Liver (tissue), 9 donors: ENCODE results near the gene GLI1. TPM values are rescaled to one million over a fixed set of nuclear protein-coding genes. Genes with fewer than 3 reads are reported as not detected.

Experiments used
- DNase-seq: peaks from one replicate; pipeline ENCODE4 v3.0.0-alpha.2; 2017; ENCODE audit warnings: low spot score
- H3K27ac ChIP-seq, 2 donors: one replicate each; pipeline ENCODE4 v1.7.0; 2013; ENCODE audit warnings: inconsistent platforms in 2 of 2, low read length in 2 of 2, control low read depth in 1 of 2, low read depth in 1 of 2, mild to moderate bottlenecking in 1 of 2
- H3K27me3 ChIP-seq, 4 donors: one replicate each; pipeline versions ENCODE4 v1.6.1 to v1.7.0; 2013; ENCODE audit warnings: low read length in 3 of 4, inconsistent platforms in 1 of 4, mild to moderate bottlenecking in 1 of 4, moderate library complexity in 1 of 4; ENCODE audit not compliant: control insufficient read depth in 4 of 4, insufficient read depth in 4 of 4
- H3K36me3 ChIP-seq, 4 donors: one replicate each; pipeline versions ENCODE4 v1.6.1 to v1.7.0; 2013; ENCODE audit warnings: low read length in 3 of 4, mild to moderate bottlenecking in 3 of 4, low read depth in 1 of 4, moderate library complexity in 1 of 4; ENCODE audit not compliant: control insufficient read depth in 4 of 4, insufficient read depth in 3 of 4
- H3K4me1 ChIP-seq, 4 donors: one replicate each; pipeline versions ENCODE4 v1.6.1 to v1.7.0; 2013; ENCODE audit warnings: low read length in 3 of 4, mild to moderate bottlenecking in 3 of 4, moderate library complexity in 1 of 4; ENCODE audit not compliant: control insufficient read depth in 4 of 4, insufficient read depth in 4 of 4
- H3K4me3 ChIP-seq, 3 donors: one replicate each; pipeline versions ENCODE4 v1.6.1 to v1.7.0; 2013; ENCODE audit warnings: low read length in 3 of 3, control low read depth in 1 of 3, low read depth in 1 of 3, mild to moderate bottlenecking in 1 of 3
- H3K9ac ChIP-seq, 2 donors: one replicate each; pipeline ENCODE4 v1.7.0; 2013; ENCODE audit warnings: low read length in 2 of 2, mild to moderate bottlenecking in 2 of 2, moderate library complexity in 2 of 2, control low read depth in 1 of 2, low read depth in 1 of 2
- H3K9me3 ChIP-seq, 4 donors: one replicate each; pipeline versions ENCODE4 v1.6.1 to v1.7.0; 2013; ENCODE audit warnings: low read length in 3 of 4; ENCODE audit not compliant: control insufficient read depth in 4 of 4
- ATF3 ChIP-seq: IDR thresholded peaks from 2 replicates; pipeline ENCODE4 v1.6.1; 2016; ENCODE audit warnings: antibody characterized with exemption
- FOXA1 ChIP-seq: IDR thresholded peaks from 2 replicates; pipeline ENCODE4 v1.6.1; 2016; ENCODE audit warnings: antibody characterized with exemption
- FOXA2 ChIP-seq: IDR thresholded peaks from 2 replicates; pipeline ENCODE4 v1.6.1; 2016; ENCODE audit warnings: antibody characterized with exemption
- GABPA ChIP-seq, 2 donors: IDR thresholded peaks in 1 of 2; conservative IDR thresholded peaks in 1 of 2; 2 replicates each; pipeline ENCODE4 v1.6.1; 2016; ENCODE audit warnings: antibody characterized with exemption in 2 of 2, mild to moderate bottlenecking in 1 of 2, moderate library complexity in 1 of 2
- HNF4A ChIP-seq, 2 donors: conservative IDR thresholded peaks; 2 replicates each; pipeline ENCODE4 v1.6.1; 2016; ENCODE audit warnings: antibody characterized with exemption in 2 of 2, mild to moderate bottlenecking in 2 of 2
- HNF4G ChIP-seq: IDR thresholded peaks from 2 replicates; pipeline ENCODE4 v1.6.1; 2016; ENCODE audit warnings: antibody characterized with exemption
- JUND ChIP-seq, 2 donors: IDR thresholded peaks; 2 replicates each; pipeline ENCODE4 v1.6.1; 2016; ENCODE audit warnings: antibody characterized with exemption in 2 of 2
- MAX ChIP-seq: IDR thresholded peaks from 2 replicates; pipeline ENCODE4 v1.6.1; 2016; ENCODE audit warnings: antibody characterized with exemption
- NR2F2 ChIP-seq: IDR thresholded peaks from 2 replicates; pipeline ENCODE4 v1.6.1; 2016; ENCODE audit warnings: antibody characterized with exemption
- RAD21 ChIP-seq, 2 donors: IDR thresholded peaks; 2 replicates each; pipeline ENCODE4 v1.6.1; 2016; ENCODE audit warnings: antibody characterized with exemption in 2 of 2, mild to moderate bottlenecking in 2 of 2
- RXRA ChIP-seq, 2 donors: IDR thresholded peaks; 2 replicates each; pipeline ENCODE4 v1.6.1; 2017 to 2018; ENCODE audit warnings: antibody characterized with exemption in 2 of 2, mild to moderate bottlenecking in 1 of 2
- SP1 ChIP-seq: IDR thresholded peaks from 2 replicates; pipeline ENCODE4 v1.6.1; 2018; ENCODE audit warnings: antibody characterized with exemption, mild to moderate bottlenecking
- TAF1 ChIP-seq: conservative IDR thresholded peaks from 2 replicates; pipeline ENCODE4 v1.6.1; 2016; ENCODE audit warnings: antibody characterized with exemption, mild to moderate bottlenecking
- YY1 ChIP-seq: IDR thresholded peaks from 2 replicates; pipeline ENCODE4 v1.6.1; 2016; ENCODE audit warnings: antibody characterized with exemption, mild to moderate bottlenecking
- WGBS: extraction: QIAGEN DNeasy Blood & Tissue Kit; methylation state at CpG from one replicate; pipeline ENCODE4 v1.1.7; 2013; 5-methylcytosine and 5-hydroxymethylcytosine counted together
- polyA plus RNA-seq, 2 donors: library from polyadenylated mRNA; stranded (reverse) in 1 of 2; unstranded in 1 of 2; fragments of 200-250 nt in 1 of 2; fragments of >200 nt in 1 of 2; fragmentation: Nextera tagmentation in 1 of 2; extraction: Ambion mirVana in 1 of 2; gene quantifications; one replicate each; pipeline versions ENCODE4 v1.2.1 to v1.2.3, GENCODE V29; 2013 to 2015
- total RNA-seq, 2 donors: library from RNA; depleted of rRNA; stranded (reverse); fragments of >200 nt; gene quantifications; one replicate each; pipeline ENCODE4 v1.2.3, GENCODE V29; 2014
- TF ChIP-seq, protein P1 (sequence below): fragments of 150-350 bp; IDR thresholded peaks from 2 replicates; pipeline ENCODE4 v1.5.1; 2017; ENCODE audit warnings: improper control_type of control experiment, low read depth, low read length; ENCODE audit not compliant: missing input control
- donor health status: healthy.
- donor health status: healthy.
- donor health status: healthy.
- donor health status: healthy.
- donor health status: healthy.

The GLI1 gene
- total and polyA plus RNA-seq, 4 donors = 0.09 to 0.44 (median 0.24) TPM

- H3K4me3 ChIP-seq = no peak overlapping the region
- H3K9ac ChIP-seq = no peak overlapping the region
- DNase-seq = no peak
- no peaks in the 10 kb centered on the region for H3K27me3 ChIP-seq
- WGBS = 91% methylated on average over 9 of the region's 9 CpGs
- TF ChIP-seq RAD21 (IDR thresholded peaks at IDR 0.05) (no peak), TAF1 (no peak), SP1 (no peak), FOXA1 (no peak), JUND (IDR thresholded peaks at IDR 0.05) (no peak), HNF4A (conservative IDR thresholded peaks at IDR 0.05) (no peak), HNF4G (no peak), ATF3 (no peak), MAX (no peak)
- TF ChIP-seq, protein P1, sequence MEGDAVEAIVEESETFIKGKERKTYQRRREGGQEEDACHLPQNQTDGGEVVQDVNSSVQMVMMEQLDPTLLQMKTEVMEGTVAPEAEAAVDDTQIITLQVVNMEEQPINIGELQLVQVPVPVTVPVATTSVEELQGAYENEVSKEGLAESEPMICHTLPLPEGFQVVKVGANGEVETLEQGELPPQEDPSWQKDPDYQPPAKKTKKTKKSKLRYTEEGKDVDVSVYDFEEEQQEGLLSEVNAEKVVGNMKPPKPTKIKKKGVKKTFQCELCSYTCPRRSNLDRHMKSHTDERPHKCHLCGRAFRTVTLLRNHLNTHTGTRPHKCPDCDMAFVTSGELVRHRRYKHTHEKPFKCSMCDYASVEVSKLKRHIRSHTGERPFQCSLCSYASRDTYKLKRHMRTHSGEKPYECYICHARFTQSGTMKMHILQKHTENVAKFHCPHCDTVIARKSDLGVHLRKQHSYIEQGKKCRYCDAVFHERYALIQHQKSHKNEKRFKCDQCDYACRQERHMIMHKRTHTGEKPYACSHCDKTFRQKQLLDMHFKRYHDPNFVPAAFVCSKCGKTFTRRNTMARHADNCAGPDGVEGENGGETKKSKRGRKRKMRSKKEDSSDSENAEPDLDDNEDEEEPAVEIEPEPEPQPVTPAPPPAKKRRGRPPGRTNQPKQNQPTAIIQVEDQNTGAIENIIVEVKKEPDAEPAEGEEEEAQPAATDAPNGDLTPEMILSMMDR = no peak
- peaks cover 1 to 23% (median 13%) of the 10 kb centered on the region in 4 donors for H3K4me1 ChIP-seq
- H3K36me3 ChIP-seq = peaks cover 5 to 58% (median 49%) of the 10 kb centered on the region in 4 donors
- no peak overlapping the region for H3K27ac ChIP-seq
- H3K9me3 ChIP-seq = no peaks in the 10 kb centered on the region
Observed at GRCh38 chr12:57514720-57515407, 55.3 kb downstream of the GLI1 start.

DNA sequence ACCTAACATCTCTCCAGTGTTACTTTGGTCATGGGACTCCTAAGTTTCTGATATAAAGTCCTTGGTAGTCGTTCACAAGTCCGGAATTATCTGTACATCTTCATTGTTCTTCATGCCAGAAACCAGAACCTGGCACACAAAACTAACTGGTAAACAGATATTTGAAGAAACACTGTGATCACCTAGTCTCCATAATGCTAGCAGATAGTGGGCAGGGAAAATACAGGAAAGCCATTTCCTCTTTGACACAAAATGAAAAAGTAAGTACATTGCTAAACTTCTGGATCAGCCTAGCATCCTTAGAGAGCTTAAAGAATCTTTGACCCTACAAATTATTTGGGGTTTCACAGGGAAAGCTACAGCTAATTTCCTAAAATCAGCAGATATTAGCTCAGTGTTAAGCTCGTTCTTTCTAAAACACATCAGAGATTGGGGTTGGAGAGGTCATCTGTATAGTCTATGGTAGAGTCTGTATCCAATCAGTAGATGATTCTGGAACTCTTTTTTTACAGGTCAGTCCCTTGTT, 55.9 kb downstream of the GLI1 start:
- H3K27me3 ChIP-seq = no peaks in the 10 kb centered on the region
- TF ChIP-seq YY1 (no peak), MAX (no peak), RXRA (IDR thresholded peaks at IDR 0.05) (no peak), GABPA (IDR thresholded peaks at IDR 0.05 in 1 of 2, conservative IDR thresholded peaks at IDR 0.05 in 1 of 2) (no peak), HNF4G (no peak), TAF1 (no peak), NR2F2 (no peak), FOXA1 (no peak)
- no peak overlapping the region for H3K9ac ChIP-seq
- H3K36me3 ChIP-seq = peaks cover 5 to 57% (median 49%) of the 10 kb centered on the region in 4 donors
- peaks cover 1 to 23% (median 13%) of the 10 kb centered on the region in 4 donors for H3K4me1 ChIP-seq
- no peak overlapping the region for H3K27ac ChIP-seq
- 70% methylated on average over 3 of the region's 3 CpGs for WGBS
- no peaks in the 10 kb centered on the region for H3K9me3 ChIP-seq
- no peak overlapping the region for H3K4me3 ChIP-seq
- no peak for DNase-seq

DNA sequence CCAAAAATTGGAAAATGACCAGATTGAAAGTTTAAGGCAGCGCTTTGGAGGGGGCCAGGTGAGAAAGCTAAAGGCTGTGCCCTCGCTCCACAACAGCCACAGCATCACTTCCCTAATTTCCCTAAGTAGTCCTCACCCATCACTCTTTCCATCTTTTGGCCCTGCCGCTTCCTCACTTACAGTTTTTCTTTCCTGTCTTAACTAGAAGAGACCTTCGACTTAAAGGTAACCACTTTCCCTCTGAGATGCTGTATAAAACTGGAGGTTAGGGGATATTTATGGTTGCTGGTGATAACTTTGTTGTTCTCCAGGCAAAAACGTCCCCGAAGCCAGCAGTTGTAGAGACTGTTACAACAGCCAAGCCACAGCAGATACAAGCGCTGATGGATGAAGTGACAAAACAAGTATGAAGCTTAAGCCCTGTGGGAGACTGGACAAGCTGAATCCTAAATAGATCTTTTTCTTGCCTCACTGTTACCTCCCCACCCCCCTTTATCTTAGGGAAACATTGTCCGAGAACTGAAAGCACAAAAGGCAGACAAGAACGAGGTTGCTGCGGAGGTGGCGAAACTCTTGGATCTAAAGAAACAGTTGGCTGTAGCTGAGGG, 56.5 kb downstream of the GLI1 start:
- no peaks in the 10 kb centered on the region for H3K27me3 ChIP-seq
- peaks cover 1 to 26% (median 13%) of the 10 kb centered on the region in 4 donors for H3K4me1 ChIP-seq
- peaks cover 5 to 57% (median 49%) of the 10 kb centered on the region in 4 donors for H3K36me3 ChIP-seq
- no peaks in the 10 kb centered on the region for H3K9me3 ChIP-seq
- DNase-seq = no peak
- 87% methylated on average over 11 of the region's 11 CpGs for WGBS
- no peak overlapping the region for H3K27ac ChIP-seq
- no peak overlapping the region for H3K4me3 ChIP-seq
- TF ChIP-seq MAX = no peak
- no peak for TF ChIP-seq FOXA1
- TF ChIP-seq GABPA (IDR thresholded peaks at IDR 0.05 in 1 of 2, conservative IDR thresholded peaks at IDR 0.05 in 1 of 2) = no peak
- TF ChIP-seq FOXA2 = no peak
- TF ChIP-seq, protein P1 = no peak
- TF ChIP-seq JUND (IDR thresholded peaks at IDR 0.05) = no peak
- TF ChIP-seq NR2F2 = no peak
- TF ChIP-seq RXRA (IDR thresholded peaks at IDR 0.05) = no peak
- no peak for TF ChIP-seq HNF4G
- no peak overlapping the region for H3K9ac ChIP-seq
